ENCODE results near the gene MAN1B1.

Gene MAN1B1

GRCh38 chr9:137084526-137084925 is 2.3 kb upstream of the MAN1B1 start:
- no peak for TF ChIP-seq CTCF (IDR thresholded peaks at IDR 0.05)

GRCh38 chr9:137085920-137086530 is 760 bp upstream of the MAN1B1 start:
- no peak for TF ChIP-seq CTCF (IDR thresholded peaks at IDR 0.05)
- DNase-seq (ENCODE audit: low spot score) = no peak

More at GRCh38 chr9:137084526-137084925, 2.3 kb upstream of the MAN1B1 start:
- no peak for DNase-seq (ENCODE audit: low spot score)
- H3K4me3 ChIP-seq = no peak overlapping the region
- H3K27ac ChIP-seq = no peak overlapping the region

GRCh38 chr9:137087409-137087925 is 682 bp downstream of the MAN1B1 start:
- no peak for TF ChIP-seq CTCF (IDR thresholded peaks at IDR 0.05)
- Histone ChIP-seq H3K4me3 (peak overlapping the region; percentile 96), H3K27ac (peak overlapping the region; percentile 93 to 95)
- no peak for DNase-seq (ENCODE audit: low spot score)

More at GRCh38 chr9:137085920-137086530, 760 bp upstream of the MAN1B1 start:
- Histone ChIP-seq H3K27ac (peak overlapping the region; percentile 93 to 95), H3K4me3 (peak overlapping the region; percentile 96)

GRCh38 chr9:137088121-137088520 is 1.3 kb downstream of the MAN1B1 start:
- TF ChIP-seq CTCF (IDR thresholded peaks at IDR 0.05) = no peak
- H3K27ac ChIP-seq = no peak overlapping the region
- no peak overlapping the region for H3K4me3 ChIP-seq

GRCh38 chr9:137089232-137089947 is 2.6 kb downstream of the MAN1B1 start:
- no peak for TF ChIP-seq CTCF (IDR thresholded peaks at IDR 0.05)
- no peak for DNase-seq (ENCODE audit: low spot score)
- Histone ChIP-seq H3K4me3 (no peak overlapping the region), H3K27ac (no peak overlapping the region)

More at GRCh38 chr9:137088121-137088520, 1.3 kb downstream of the MAN1B1 start:
- DNase-seq (ENCODE audit: low spot score) = no peak

- no peak for TF ChIP-seq CTCF (IDR thresholded peaks at IDR 0.05)
- Histone ChIP-seq H3K4me3 (no peak overlapping the region), H3K27ac (no peak overlapping the region)
- DNase-seq (ENCODE audit: low spot score) = no peak
These were observed 9.1 kb downstream of the MAN1B1 start for GRCh38 chr9:137095664-137096517.
